ENCODE results near the gene RMRP. TPM values are rescaled to one million over a fixed set of nuclear protein-coding genes. Genes with fewer than 3 reads are reported as not detected.

Gene RMRP
- total and polyA plus RNA-seq, 4 donors, result 44.8 to 39,735 (median 15,277) TPM

DNA sequence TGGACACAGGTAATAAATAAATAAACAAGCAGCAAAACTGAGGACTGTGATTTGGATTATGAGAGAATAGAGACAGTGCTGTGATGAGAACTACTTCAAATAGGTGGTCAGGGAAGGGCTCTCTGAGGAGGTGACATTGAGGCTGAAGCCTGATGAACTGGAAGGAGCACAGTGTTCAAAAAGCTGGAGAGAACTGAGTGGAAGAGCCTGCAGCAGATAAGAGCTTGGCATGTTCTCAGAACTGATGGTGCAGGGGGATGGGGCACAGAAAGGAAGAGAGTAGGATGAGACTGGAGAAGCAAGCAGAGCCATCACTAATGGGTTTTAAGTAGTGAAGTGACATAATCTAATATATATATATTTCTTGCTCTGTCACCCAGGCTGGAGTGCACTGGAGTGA lies 43.1 kb upstream of the RMRP start:
- Histone ChIP-seq H3K27ac (ENCODE audit: low read depth in 1 of 2, low read length in 1 of 2) (no peak overlapping the region), H3K36me3 (ENCODE audit: control insufficient read depth in 4 of 4, insufficient read depth in 4 of 4, low read length in 4 of 4) (peaks cover 42 to 82% (median 76%) of the 10 kb centered on the region in 4 donors)

DNA sequence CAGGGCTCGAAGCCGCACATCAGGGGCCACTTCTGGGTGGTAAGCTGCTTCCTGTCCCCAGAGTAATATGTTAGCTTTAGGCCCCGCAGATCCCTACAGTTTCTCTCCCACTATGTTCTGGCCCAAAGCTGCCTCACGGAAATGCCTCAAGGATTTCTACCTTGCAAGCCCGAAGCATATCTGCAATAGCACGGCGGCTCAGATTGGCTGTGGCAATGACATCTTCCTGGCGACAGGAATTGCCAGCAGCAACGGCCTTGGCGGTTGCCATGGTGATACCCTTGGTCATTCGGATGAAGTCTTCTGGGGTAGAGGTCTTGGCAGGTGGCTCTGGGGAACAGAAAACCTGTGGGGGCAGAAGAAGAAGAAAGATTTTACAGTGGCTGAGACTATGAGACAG lies 42.2 kb upstream of the RMRP start:
- H3K27me3 ChIP-seq (ENCODE audit: control insufficient read depth in 3 of 3, insufficient read depth in 3 of 3, low read length in 2 of 3), result no peaks in the 10 kb centered on the region
- peaks cover 41 to 74% (median 71%) of the 10 kb centered on the region in 4 donors for H3K36me3 ChIP-seq (ENCODE audit: control insufficient read depth in 4 of 4, insufficient read depth in 4 of 4, low read length in 4 of 4)
- H3K9ac ChIP-seq (ENCODE audit: insufficient read depth in 1 of 2, low read length in 2 of 2), result no peak overlapping the region
- no peak for DNase-seq
- H3K4me3 ChIP-seq, result no peak overlapping the region
- TF ChIP-seq, protein P1, sequence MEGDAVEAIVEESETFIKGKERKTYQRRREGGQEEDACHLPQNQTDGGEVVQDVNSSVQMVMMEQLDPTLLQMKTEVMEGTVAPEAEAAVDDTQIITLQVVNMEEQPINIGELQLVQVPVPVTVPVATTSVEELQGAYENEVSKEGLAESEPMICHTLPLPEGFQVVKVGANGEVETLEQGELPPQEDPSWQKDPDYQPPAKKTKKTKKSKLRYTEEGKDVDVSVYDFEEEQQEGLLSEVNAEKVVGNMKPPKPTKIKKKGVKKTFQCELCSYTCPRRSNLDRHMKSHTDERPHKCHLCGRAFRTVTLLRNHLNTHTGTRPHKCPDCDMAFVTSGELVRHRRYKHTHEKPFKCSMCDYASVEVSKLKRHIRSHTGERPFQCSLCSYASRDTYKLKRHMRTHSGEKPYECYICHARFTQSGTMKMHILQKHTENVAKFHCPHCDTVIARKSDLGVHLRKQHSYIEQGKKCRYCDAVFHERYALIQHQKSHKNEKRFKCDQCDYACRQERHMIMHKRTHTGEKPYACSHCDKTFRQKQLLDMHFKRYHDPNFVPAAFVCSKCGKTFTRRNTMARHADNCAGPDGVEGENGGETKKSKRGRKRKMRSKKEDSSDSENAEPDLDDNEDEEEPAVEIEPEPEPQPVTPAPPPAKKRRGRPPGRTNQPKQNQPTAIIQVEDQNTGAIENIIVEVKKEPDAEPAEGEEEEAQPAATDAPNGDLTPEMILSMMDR (IDR thresholded peaks at IDR 0.05; ENCODE audit: control extremely low read depth, extremely low read depth), result no peak
- no peak overlapping the region for H3K27ac ChIP-seq (ENCODE audit: low read depth in 1 of 2, low read length in 1 of 2)
- ATAC-seq (ENCODE audit: insufficient read depth, low FRiP score), result no peak
- H3K4me1 ChIP-seq (ENCODE audit: control insufficient read depth in 5 of 5, insufficient read depth in 5 of 5, low read length in 5 of 5), result peaks cover 0 to 2% (median 0%) of the 10 kb centered on the region in 5 donors
- 91 to 92% methylated on average over 11 of the region's 11 CpGs for WGBS, 2 donors
- no peaks in the 10 kb centered on the region for H3K9me3 ChIP-seq (ENCODE audit: control insufficient read depth in 4 of 4, insufficient read depth in 3 of 4, low read length in 3 of 4)

More for the DNA sequence above, 43.1 kb upstream of the RMRP start:
- Histone ChIP-seq H3K9me3 (ENCODE audit: control insufficient read depth in 4 of 4, insufficient read depth in 3 of 4, low read length in 3 of 4) (no peaks in the 10 kb centered on the region), H3K27me3 (ENCODE audit: control insufficient read depth in 3 of 3, insufficient read depth in 3 of 3, low read length in 2 of 3) (no peaks in the 10 kb centered on the region), H3K4me1 (ENCODE audit: control insufficient read depth in 5 of 5, insufficient read depth in 5 of 5, low read length in 5 of 5) (peaks cover 0 to 2% (median 0%) of the 10 kb centered on the region in 5 donors), H3K4me3 (no peak overlapping the region), H3K9ac (ENCODE audit: insufficient read depth in 1 of 2, low read length in 2 of 2) (no peak overlapping the region)
- no peak for DNase-seq
- ATAC-seq (ENCODE audit: insufficient read depth, low FRiP score), result no peak
- TF ChIP-seq, protein P1 (IDR thresholded peaks at IDR 0.05; ENCODE audit: control extremely low read depth, extremely low read depth), result no peak

DNA sequence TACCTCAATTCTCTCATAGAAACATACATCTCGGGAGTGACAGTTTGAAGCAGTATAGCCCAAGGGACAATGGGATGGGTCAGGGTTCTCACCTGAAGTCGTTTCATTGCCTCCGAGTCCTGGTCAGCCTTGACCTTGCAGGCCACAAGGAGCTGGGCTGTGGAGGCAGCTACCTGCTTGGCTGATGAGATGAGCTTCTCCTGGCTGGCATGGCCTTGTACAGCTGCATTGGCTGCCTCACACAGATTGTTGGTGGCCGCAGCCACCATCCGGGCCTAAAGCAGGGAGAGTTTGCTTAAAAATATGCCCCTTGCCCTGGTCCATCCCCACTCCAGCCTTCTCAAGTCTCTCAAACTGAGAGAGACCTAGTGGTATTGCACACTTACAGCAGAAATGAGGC lies 40.4 kb upstream of the RMRP start:
- TF ChIP-seq, protein P1 (IDR thresholded peaks at IDR 0.05; ENCODE audit: control extremely low read depth, extremely low read depth), result no peak
- no peak for ATAC-seq (ENCODE audit: insufficient read depth, low FRiP score)
- 94 to 96% methylated on average over 5 of the region's 5 CpGs for WGBS, 2 donors
- Histone ChIP-seq H3K27ac (ENCODE audit: low read depth in 1 of 2, low read length in 1 of 2) (peak overlapping the region in 1 of 2 donors; percentile 55), H3K4me1 (ENCODE audit: control insufficient read depth in 5 of 5, insufficient read depth in 5 of 5, low read length in 5 of 5) (peaks cover 0 to 2% (median 0%) of the 10 kb centered on the region in 5 donors), H3K9me3 (ENCODE audit: control insufficient read depth in 4 of 4, insufficient read depth in 3 of 4, low read length in 3 of 4) (no peaks in the 10 kb centered on the region), H3K9ac (ENCODE audit: insufficient read depth in 1 of 2, low read length in 2 of 2) (no peak overlapping the region), H3K36me3 (ENCODE audit: control insufficient read depth in 4 of 4, insufficient read depth in 4 of 4, low read length in 4 of 4) (peaks cover 37 to 60% (median 54%) of the 10 kb centered on the region in 4 donors), H3K4me3 (no peak overlapping the region), H3K27me3 (ENCODE audit: control insufficient read depth in 3 of 3, insufficient read depth in 3 of 3, low read length in 2 of 3) (no peaks in the 10 kb centered on the region)
- DNase-seq, result no peak

DNA sequence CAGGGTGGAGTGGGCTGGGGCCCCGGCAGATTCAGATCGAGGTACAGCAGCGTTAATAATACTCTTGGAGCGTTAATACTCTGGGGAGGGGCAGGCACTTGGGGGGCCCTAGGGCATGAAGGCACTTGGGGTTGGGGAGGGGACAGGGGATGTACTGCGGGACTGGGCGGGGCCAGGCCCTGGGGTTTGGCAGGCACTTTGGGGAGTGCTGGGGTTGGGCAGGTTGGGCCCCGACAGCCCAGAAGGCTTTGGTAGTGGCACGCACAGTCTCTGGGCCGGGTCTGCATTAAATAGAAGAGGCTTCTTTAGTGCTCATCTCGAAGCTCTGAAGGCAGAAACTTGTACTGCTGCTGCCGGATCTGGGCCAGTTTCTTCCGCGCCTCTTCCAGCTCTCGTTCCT lies 39.7 kb upstream of the RMRP start:
- H3K36me3 ChIP-seq (ENCODE audit: control insufficient read depth in 4 of 4, insufficient read depth in 4 of 4, low read length in 4 of 4), result peaks cover 37 to 53% (median 49%) of the 10 kb centered on the region in 4 donors
- no peaks in the 10 kb centered on the region for H3K27me3 ChIP-seq (ENCODE audit: control insufficient read depth in 3 of 3, insufficient read depth in 3 of 3, low read length in 2 of 3)
- H3K4me1 ChIP-seq (ENCODE audit: control insufficient read depth in 5 of 5, insufficient read depth in 5 of 5, low read length in 5 of 5), result peaks cover 0 to 2% (median 0%) of the 10 kb centered on the region in 5 donors
- DNase-seq (no peak), ATAC-seq (ENCODE audit: insufficient read depth, low FRiP score) (no peak)
- H3K9me3 ChIP-seq (ENCODE audit: control insufficient read depth in 4 of 4, insufficient read depth in 3 of 4, low read length in 3 of 4), result no peaks in the 10 kb centered on the region
- TF ChIP-seq, protein P1 (IDR thresholded peaks at IDR 0.05; ENCODE audit: control extremely low read depth, extremely low read depth), result no peak
- H3K27ac ChIP-seq (ENCODE audit: low read depth in 1 of 2, low read length in 1 of 2), result peak overlapping the region in 1 of 2 donors; percentile 58
- no peak overlapping the region for H3K9ac ChIP-seq (ENCODE audit: insufficient read depth in 1 of 2, low read length in 2 of 2)
- no peak overlapping the region for H3K4me3 ChIP-seq
- WGBS, 2 donors, result 83 to 93% methylated on average over 14 of the region's 14 CpGs

Measured in lung (tissue), 12 donors.